AG04449 (cell line): Measurements from ENCODE around the gene ZNF486.
"Not testable (repeated sequence)": the region's sequence is repeated elsewhere in the genome, so short reads cannot be mapped to it uniquely, and the experiment has no call there.

Experiments used
- CTCF ChIA-PET: fragments of 350-600 bp; formaldehyde crosslinking; extraction: SDS; loops from one replicate; lab custom pipeline; 2021; ENCODE audit warnings: antibody characterized with exemption; lab: Yijun Ruan, JAX
- POLR2A ChIA-PET: fragments of 400-600, 350-600 bp; formaldehyde crosslinking; extraction: SDS; loops from one replicate; lab custom pipeline; 2020; ENCODE audit warnings: antibody characterized with exemption, inconsistent platforms; lab: Yijun Ruan, JAX
- DNase-seq: peaks from one replicate; pipeline ENCODE4 v3.0.0-alpha.2; 2010; ENCODE audit warnings: low read depth, low spot score
- H3K4me3 ChIP-seq: 2 replicates; pipeline ENCODE4 v1.5.1; 2011; ENCODE audit warnings: low read depth, mild to moderate bottlenecking, control low read depth, low read length
- CTCF ChIP-seq: IDR thresholded peaks from one replicate; pipeline ENCODE4 v1.5.1; 2011; ENCODE audit warnings: mild to moderate bottlenecking, moderate library complexity, low read length, control low read depth, inconsistent platforms; ENCODE audit not compliant: insufficient read depth; ENCODE audit errors: missing control alignments

Gene ZNF486

GRCh38 chr19:20235156-20235555 is 68.1 kb downstream of the ZNF486 start:
- no peak for DNase-seq
- H3K4me3 ChIP-seq: no peak overlapping the region
- TF ChIP-seq CTCF: no peak
- ChIA-PET CTCF (no interaction called here), POLR2A (no interaction called here)

- ChIA-PET POLR2A (no interaction called here), CTCF (interaction anchor here (1.4 kb wide), 1 partner anchor 9 kb away, joined by 4 read pairs; no protein-coding TSS in a partner anchor)
- H3K4me3 ChIP-seq: peak overlapping the region; percentile 79
- no peak for TF ChIP-seq CTCF
- DNase-seq: peak; percentile 31
Measured at GRCh38 chr19:20237773-20238623, 71.0 kb downstream of the ZNF486 start.

GRCh38 chr19:20243629-20244028 is 76.6 kb downstream of the ZNF486 start:
- TF ChIP-seq CTCF: no peak
- ChIA-PET POLR2A (no interaction called here), CTCF (no interaction called here)
- no peak overlapping the region for H3K4me3 ChIP-seq
- DNase-seq: no peak

GRCh38 chr19:20244356-20244755 is 77.3 kb downstream of the ZNF486 start:
- no peak for TF ChIP-seq CTCF

GRCh38 chr19:20245309-20245708 is 78.3 kb downstream of the ZNF486 start:
- ChIA-PET POLR2A (no interaction called here), CTCF (no interaction called here)
- TF ChIP-seq CTCF: no peak
- no peak for DNase-seq
- H3K4me3 ChIP-seq: no peak overlapping the region

More at GRCh38 chr19:20244356-20244755, 77.3 kb downstream of the ZNF486 start:
- no peak overlapping the region for H3K4me3 ChIP-seq
- POLR2A ChIA-PET: no interaction called here
- DNase-seq: no peak
- CTCF ChIA-PET: no interaction called here

- no peak for DNase-seq
Measured at GRCh38 chr19:20247016-20247683, 80.1 kb downstream of the ZNF486 start.

GRCh38 chr19:20248258-20248657 is 81.2 kb downstream of the ZNF486 start:
- CTCF ChIA-PET, H3K4me3 ChIP-seq, POLR2A ChIA-PET, DNase-seq: not testable (repeated sequence)

More at GRCh38 chr19:20247016-20247683, 80.1 kb downstream of the ZNF486 start:
- no peak overlapping the region for H3K4me3 ChIP-seq
- TF ChIP-seq CTCF: peak; percentile 8
- ChIA-PET CTCF (interaction anchor here (1.4 kb wide), 1 partner anchor 10 kb away, joined by 4 read pairs; no protein-coding TSS in a partner anchor), POLR2A (no interaction called here)
